SK-N-SH (cell line): Measurements from ENCODE around the gene R3HDM2.

ENCODE experiments used
- GABPA ChIP-seq: IDR thresholded peaks from 2 replicates; pipeline ENCODE4 v1.4.0; 2012; ENCODE audit warnings: low read depth, mild to moderate bottlenecking
- IRF3 ChIP-seq: fragments of 150-350 bp; IDR thresholded peaks from 2 replicates; pipeline ENCODE4 v1.6.1; 2016; ENCODE audit warnings: mild to moderate bottlenecking, low read depth, low read length
- REST ChIP-seq: IDR thresholded peaks from 2 replicates; pipeline ENCODE4 v1.6.1; 2012; ENCODE audit warnings: mild to moderate bottlenecking, low read depth, low read length, moderate library complexity

GRCh38 chr12:57369202-57369601, 61.6 kb downstream of the R3HDM2 start:
- TF ChIP-seq IRF3 (no peak), REST (no peak), GABPA (no peak)
